Right forelimb (tissue), 1 donor: Measurements from ENCODE around the gene PRKACG.
"Not testable (repeated sequence)": the region's sequence is repeated elsewhere in the genome, so short reads cannot be mapped to it uniquely, and the experiment has no call there.

ENCODE experiments used
- DNase-seq: peaks from one replicate; pipeline ENCODE4 v3.0.0-alpha.2; 2018

The PRKACG gene

GRCh38 chr9:69014013-69014412, at the start of gene PRKACG:
PRKACG (minus strand) TSS chr9:69014113; CDS start chr9:69014092, 21 bp downstream.
- DNase-seq: no peak

- DNase-seq: no peak
These were observed 48.3 kb upstream of the PRKACG start for GRCh38 chr9:69062195-69062594.

- no peak for DNase-seq
These were observed 46.9 kb upstream of the PRKACG start for GRCh38 chr9:69060766-69061165.

GRCh38 chr9:69058101-69058500, 44.2 kb upstream of the PRKACG start:
- no peak for DNase-seq

- DNase-seq: no peak
These were observed 42.4 kb upstream of the PRKACG start for GRCh38 chr9:69056191-69056815.

GRCh38 chr9:69054989-69055388, 41.1 kb upstream of the PRKACG start:
- no peak for DNase-seq

GRCh38 chr9:69050936-69051335, 37.0 kb upstream of the PRKACG start:
- not testable (repeated sequence) for DNase-seq

GRCh38 chr9:69049094-69049493, 35.2 kb upstream of the PRKACG start:
- DNase-seq: no peak

- DNase-seq: no peak
These were observed 33.5 kb upstream of the PRKACG start for GRCh38 chr9:69047371-69047770.

GRCh38 chr9:69046723-69047122, 32.8 kb upstream of the PRKACG start:
- no peak for DNase-seq

GRCh38 chr9:69045821-69046220, 31.9 kb upstream of the PRKACG start:
- no peak for DNase-seq

- DNase-seq: no peak
These were observed 30.6 kb upstream of the PRKACG start for GRCh38 chr9:69044240-69045219.

GRCh38 chr9:69040646-69041045, 26.7 kb upstream of the PRKACG start:
- no peak for DNase-seq

GRCh38 chr9:69036799-69037198, 22.9 kb upstream of the PRKACG start:
- no peak for DNase-seq

GRCh38 chr9:69036309-69036708, 22.4 kb upstream of the PRKACG start:
- no peak for DNase-seq

- peak; percentile 92 for DNase-seq
These were observed 21.8 kb upstream of the PRKACG start, which contains the start of gene FXN for GRCh38 chr9:69035438-69036308. FXN (plus strand) TSS chr9:69035752; CDS start chr9:69035783, 31 bp downstream.

GRCh38 chr9:69034071-69034470, 20.2 kb upstream of the PRKACG start:
- no peak for DNase-seq

GRCh38 chr9:69030851-69031645, 17.1 kb upstream of the PRKACG start:
- DNase-seq: no peak

GRCh38 chr9:69029535-69029934, 15.6 kb upstream of the PRKACG start:
- no peak for DNase-seq

- DNase-seq: no peak
These were observed 14.8 kb upstream of the PRKACG start for GRCh38 chr9:69028754-69029153.

GRCh38 chr9:69027355-69028097, 13.6 kb upstream of the PRKACG start:
- DNase-seq: no peak
